Brain microvascular endothelial cell (primary cell): ENCODE data around the gene FOXP2.

Source experiments
- DNase-seq: peaks from one replicate; pipeline ENCODE4 v3.0.0-alpha.2; 2020
- H3K27ac ChIP-seq: fragments of 250-450 bp; sonication (Bioruptor Pico); 2 replicates; pipeline ENCODE4 v1.5.1; 2020; ENCODE audit warnings: mild to moderate bottlenecking, moderate library complexity
- H3K27me3 ChIP-seq: fragments of 250-450 bp; sonication (Bioruptor Pico); replicated peaks from 2 replicates; pipeline ENCODE4 v1.5.1; 2020; ENCODE audit warnings: mild to moderate bottlenecking
- H3K36me3 ChIP-seq: fragments of 250-450 bp; sonication (Bioruptor Pico); replicated peaks from 2 replicates; pipeline ENCODE4 v1.5.1; 2020; ENCODE audit warnings: mild to moderate bottlenecking
- H3K4me3 ChIP-seq: 2 replicates; pipeline ENCODE4 v1.5.1; 2011; ENCODE audit warnings: low read depth, mild to moderate bottlenecking, control low read depth, low read length, moderate library complexity
- CTCF ChIP-seq: IDR thresholded peaks from 2 replicates; pipeline ENCODE4 v1.5.1; 2011; ENCODE audit warnings: low read depth, mild to moderate bottlenecking, moderate library complexity, low read length, control low read depth, inconsistent platforms; ENCODE audit errors: missing control alignments
- in situ Hi-C: cut with HindIII; loops from 2 replicates; pipeline ENCODE4 v1.10.0; 2017; ENCODE audit warnings: low sequenced_read_pairs, low pct_ligation_motif_present

Gene FOXP2

DNA sequence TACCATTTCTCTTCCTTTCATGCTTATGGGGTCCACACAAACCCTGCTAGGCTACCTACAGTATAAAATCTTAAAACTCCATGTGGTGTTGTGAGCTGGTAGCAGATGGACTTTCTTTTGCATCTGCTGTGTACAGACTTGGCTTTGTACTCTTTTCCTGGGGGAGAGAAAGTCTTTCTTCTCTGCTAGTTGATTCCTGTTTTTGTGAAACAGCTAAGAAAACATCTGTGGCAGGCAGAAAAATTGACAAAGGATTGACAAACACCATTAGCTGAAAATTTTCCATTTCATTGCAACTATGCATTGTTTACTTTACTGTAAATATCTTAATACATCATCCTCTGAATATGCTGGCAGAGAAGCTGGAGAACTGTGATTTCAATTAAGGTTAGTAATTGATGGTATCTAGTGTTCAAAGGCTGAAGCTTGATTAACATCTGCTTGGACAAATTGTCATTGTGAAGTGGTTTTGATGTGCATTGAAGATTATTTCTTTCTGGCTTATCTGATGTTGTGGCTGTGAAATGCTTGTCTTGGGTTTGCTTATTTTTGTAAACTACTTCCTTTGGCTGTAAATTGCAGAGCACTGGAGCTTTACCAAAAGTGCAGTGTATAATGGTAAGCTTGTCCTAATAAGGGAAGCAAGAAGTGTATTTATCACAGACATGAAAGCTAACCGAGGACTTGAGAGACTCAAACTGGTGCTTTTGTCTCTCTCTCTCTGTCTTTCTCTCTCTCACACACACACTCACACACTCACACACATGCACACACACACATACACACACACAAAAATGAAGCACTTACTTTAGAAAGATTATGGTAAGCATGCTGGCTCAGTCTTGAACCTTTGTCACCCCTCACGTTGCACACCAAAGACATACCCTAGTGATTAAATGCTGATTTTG is at the start of gene FOXP2:
TSS of gene FOXP2 (plus strand) at position 660 of the 908 bp plus-strand sequence. CDS start 11,697 bp downstream, outside the sequence.
- H3K36me3 ChIP-seq, result no peaks in the 10 kb centered on the region
- DNase-seq, result peak; percentile 17
- in situ Hi-C loops, result no loop called here
- no peak within 1 kb of the TSS for H3K27ac ChIP-seq
- no peak for TF ChIP-seq CTCF
- peak within 1 kb of the TSS; percentile 50 for H3K4me3 ChIP-seq
- H3K27me3 ChIP-seq, result no peaks in the 10 kb centered on the region

- Histone ChIP-seq H3K27me3 (no peaks in the 10 kb centered on the region), H3K27ac (no peak overlapping the region), H3K4me3 (no peak overlapping the region), H3K36me3 (no peaks in the 10 kb centered on the region)
- DNase-seq, result no peak
- TF ChIP-seq CTCF, result no peak
- in situ Hi-C loops, result no loop called here
These were observed 48.8 kb upstream of the FOXP2 start for GRCh38 chr7:114365791-114366190.

DNA sequence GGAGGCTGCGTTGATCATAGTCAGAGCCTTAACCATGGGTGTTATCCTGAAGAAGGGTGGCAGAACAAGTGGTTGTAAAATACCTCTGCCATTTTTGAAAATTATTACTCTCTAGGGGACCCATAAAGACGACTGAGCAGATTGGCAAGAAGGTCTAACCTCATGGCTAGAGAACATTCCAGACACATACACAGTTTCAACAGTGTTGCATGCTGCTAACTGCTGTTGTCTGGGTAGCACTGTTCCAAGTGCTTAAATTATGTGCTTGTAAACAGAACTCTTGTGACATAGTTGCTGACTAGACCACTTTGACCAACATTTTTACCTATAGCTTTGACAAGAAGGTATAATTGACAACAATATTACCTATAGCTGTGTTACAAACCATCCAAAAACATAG is 46.1 kb upstream of the FOXP2 start:
- no peaks in the 10 kb centered on the region for H3K36me3 ChIP-seq
- no peak overlapping the region for H3K4me3 ChIP-seq
- DNase-seq, result no peak
- TF ChIP-seq CTCF, result no peak
- H3K27ac ChIP-seq, result no peak overlapping the region
- in situ Hi-C loops, result no loop called here
- H3K27me3 ChIP-seq, result no peaks in the 10 kb centered on the region

DNA sequence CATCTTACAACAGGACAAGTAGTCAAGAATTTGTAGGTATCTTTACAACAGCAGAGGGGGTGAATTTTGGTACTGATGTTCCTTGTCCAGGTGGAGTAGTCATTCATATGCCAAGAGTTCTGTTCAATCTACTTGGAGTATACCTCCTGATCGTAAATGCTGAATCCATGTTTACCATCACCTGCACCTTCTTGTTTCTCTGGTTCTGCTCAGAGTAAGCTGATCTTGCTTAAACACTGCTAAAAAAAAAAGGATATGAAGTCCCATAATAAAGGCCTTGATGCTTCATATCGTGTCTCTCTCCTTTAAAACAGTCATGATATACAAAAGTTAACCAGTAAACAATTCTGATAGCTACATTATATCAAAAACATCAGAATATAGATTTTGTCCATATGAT is 45.3 kb upstream of the FOXP2 start:
- DNase-seq, result no peak
- no peaks in the 10 kb centered on the region for H3K36me3 ChIP-seq
- H3K27me3 ChIP-seq, result no peaks in the 10 kb centered on the region
- H3K27ac ChIP-seq, result no peak overlapping the region
- TF ChIP-seq CTCF, result no peak
- in situ Hi-C loops, result no loop called here
- no peak overlapping the region for H3K4me3 ChIP-seq

DNA sequence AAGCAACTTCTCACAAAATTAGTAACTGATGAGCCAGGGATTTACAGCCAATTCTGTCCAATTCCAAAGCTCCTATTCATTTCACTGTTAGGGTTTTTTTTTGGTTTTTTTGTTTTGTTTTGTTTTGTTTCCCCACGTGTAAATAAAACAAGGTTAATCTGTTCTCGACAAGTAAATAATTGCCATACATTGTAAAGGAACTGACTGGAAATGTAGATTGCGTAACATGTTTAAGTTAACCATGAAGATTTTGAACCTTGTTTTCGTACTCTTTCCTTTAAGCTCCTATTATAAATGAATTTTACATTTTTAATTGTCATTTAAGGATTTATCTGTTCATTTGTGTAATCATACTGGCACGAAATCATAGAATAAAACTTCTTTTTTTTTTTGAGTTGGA is 42.0 kb upstream of the FOXP2 start:
- no peak for DNase-seq
- no peak overlapping the region for H3K27ac ChIP-seq
- in situ Hi-C loops, result no loop called here
- no peaks in the 10 kb centered on the region for H3K36me3 ChIP-seq
- H3K4me3 ChIP-seq, result no peak overlapping the region
- H3K27me3 ChIP-seq, result no peaks in the 10 kb centered on the region
- no peak for TF ChIP-seq CTCF
